ENCODE results near the gene PROX1.

DNA sequence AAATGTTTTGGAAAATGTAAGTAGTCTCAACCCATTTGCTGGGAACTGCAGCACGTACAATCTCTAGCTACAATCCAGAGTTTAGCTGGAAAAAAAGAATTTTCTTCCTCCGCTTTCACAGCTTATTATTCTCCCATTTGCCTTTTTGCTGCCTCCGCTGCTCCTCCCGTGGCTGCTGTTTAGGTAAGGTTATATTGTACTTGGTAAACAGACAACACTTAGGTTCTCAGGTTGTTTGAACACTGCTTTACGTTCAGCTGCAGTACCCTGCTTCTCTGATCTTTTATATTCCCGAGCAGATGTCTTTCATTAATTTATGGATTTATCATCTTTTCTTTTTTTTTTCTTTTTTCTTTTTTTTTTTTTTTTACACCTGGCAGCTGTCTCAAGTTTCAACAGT, 14.3 kb downstream of the PROX1 start:
- TF ChIP-seq EP300 (IDR thresholded peaks at IDR 0.05; ENCODE audit: borderline replicate concordance) (no peak), TCF12 (IDR thresholded peaks at IDR 0.05; ENCODE audit: low read depth) (no peak)
- TF ChIP-seq, protein P1, sequence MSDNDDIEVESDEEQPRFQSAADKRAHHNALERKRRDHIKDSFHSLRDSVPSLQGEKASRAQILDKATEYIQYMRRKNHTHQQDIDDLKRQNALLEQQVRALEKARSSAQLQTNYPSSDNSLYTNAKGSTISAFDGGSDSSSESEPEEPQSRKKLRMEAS (IDR thresholded peaks at IDR 0.05), result no peak
